Measurements from ENCODE around the gene CHI3L2. TPM values are rescaled to one million over a fixed set of nuclear protein-coding genes. Genes with fewer than 3 reads are reported as not detected.

CHI3L2 gene
- total and polyA plus RNA-seq, 8 donors: 0.33 to 222 (median 0.56) TPM

DNA sequence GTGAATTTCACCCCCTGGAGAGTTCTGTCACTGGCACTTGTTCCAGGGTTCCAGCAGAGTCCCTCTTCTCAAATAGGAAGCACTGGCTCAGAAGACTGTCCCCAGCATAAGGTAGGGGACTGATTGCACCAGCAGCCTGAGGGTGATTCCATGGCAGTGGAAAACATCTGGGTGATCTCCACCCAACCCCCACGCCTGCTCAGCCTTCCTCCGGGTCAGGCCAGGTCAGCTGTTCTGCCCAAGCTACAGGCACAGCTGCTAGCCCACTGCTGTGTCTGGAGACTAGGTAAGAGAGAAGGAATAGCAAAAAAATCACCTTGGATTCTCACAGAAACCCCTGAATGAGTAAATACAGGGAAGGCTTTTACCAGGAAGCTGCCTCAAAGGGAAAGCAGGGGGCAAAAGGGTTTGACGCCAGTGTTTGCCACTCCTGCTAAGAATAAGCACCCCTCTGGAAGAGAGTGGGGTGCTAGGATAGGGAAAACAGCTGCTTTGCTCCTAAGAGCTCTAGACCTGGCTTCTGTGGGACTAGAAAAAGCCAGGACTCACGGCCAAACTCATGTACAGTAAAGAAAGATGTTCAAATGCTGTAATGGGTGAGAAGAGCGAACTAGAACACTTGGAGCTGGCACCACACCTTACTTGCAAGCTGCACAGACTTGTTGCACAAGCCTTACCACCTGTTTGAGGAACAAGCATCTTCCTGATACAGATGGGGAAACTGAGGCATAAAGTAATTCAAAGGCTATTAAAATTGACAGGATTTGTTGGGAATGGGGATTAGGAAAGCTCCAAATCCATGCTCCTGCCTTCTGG lies 26.0 kb upstream of the CHI3L2 start:
- intact Hi-C loops (cut with DNase I): no loop called here
- Histone ChIP-seq H3K36me3 (peaks cover 0 to 24% of the 10 kb centered on the region in 2 donors), H3K27me3 (no peaks in the 10 kb centered on the region), H3K4me3 (peak overlapping the region in 1 of 2 donors; percentile 56), H3K4me1 (peaks cover 27 to 91% of the 10 kb centered on the region in 2 donors), H3K9me3 (no peaks in the 10 kb centered on the region), H3K27ac (peak overlapping the region; percentile 80 to 93)
- peak in 1 of 4 donors; percentile 61 for DNase-seq
- TF ChIP-seq, protein P1, sequence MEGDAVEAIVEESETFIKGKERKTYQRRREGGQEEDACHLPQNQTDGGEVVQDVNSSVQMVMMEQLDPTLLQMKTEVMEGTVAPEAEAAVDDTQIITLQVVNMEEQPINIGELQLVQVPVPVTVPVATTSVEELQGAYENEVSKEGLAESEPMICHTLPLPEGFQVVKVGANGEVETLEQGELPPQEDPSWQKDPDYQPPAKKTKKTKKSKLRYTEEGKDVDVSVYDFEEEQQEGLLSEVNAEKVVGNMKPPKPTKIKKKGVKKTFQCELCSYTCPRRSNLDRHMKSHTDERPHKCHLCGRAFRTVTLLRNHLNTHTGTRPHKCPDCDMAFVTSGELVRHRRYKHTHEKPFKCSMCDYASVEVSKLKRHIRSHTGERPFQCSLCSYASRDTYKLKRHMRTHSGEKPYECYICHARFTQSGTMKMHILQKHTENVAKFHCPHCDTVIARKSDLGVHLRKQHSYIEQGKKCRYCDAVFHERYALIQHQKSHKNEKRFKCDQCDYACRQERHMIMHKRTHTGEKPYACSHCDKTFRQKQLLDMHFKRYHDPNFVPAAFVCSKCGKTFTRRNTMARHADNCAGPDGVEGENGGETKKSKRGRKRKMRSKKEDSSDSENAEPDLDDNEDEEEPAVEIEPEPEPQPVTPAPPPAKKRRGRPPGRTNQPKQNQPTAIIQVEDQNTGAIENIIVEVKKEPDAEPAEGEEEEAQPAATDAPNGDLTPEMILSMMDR (IDR thresholded peaks at IDR 0.05): no peak
- no peak for ATAC-seq

DNA sequence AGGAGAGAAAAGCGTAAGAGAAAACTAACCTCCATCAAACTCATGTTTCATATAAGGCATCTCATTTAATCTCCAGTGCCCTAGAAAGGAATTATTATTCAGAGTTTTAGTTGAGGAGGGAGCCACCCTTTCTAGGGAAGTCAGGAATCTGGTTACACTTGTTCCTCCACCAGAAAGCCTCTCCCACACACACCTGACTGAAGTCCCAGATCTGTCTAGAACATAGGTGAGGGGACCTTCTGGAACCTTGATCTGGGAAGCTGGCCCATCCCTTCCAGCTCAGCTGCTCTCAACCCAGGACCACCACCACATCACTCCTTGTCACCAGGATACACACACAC lies 25.2 kb upstream of the CHI3L2 start:
- H3K9me3 ChIP-seq: no peaks in the 10 kb centered on the region
- H3K27ac ChIP-seq: peak overlapping the region in 1 of 2 donors; percentile 93
- DNase-seq (no peak), ATAC-seq (peak; percentile 13)
- H3K36me3 ChIP-seq: peaks cover 0 to 16% of the 10 kb centered on the region in 2 donors
- H3K27me3 ChIP-seq: no peaks in the 10 kb centered on the region
- peak overlapping the region in 1 of 2 donors; percentile 56 for H3K4me3 ChIP-seq
- intact Hi-C loops (cut with DNase I): no loop called here
- TF ChIP-seq, protein P1 (IDR thresholded peaks at IDR 0.05): no peak
- H3K4me1 ChIP-seq: peaks cover 27 to 89% of the 10 kb centered on the region in 2 donors

DNA sequence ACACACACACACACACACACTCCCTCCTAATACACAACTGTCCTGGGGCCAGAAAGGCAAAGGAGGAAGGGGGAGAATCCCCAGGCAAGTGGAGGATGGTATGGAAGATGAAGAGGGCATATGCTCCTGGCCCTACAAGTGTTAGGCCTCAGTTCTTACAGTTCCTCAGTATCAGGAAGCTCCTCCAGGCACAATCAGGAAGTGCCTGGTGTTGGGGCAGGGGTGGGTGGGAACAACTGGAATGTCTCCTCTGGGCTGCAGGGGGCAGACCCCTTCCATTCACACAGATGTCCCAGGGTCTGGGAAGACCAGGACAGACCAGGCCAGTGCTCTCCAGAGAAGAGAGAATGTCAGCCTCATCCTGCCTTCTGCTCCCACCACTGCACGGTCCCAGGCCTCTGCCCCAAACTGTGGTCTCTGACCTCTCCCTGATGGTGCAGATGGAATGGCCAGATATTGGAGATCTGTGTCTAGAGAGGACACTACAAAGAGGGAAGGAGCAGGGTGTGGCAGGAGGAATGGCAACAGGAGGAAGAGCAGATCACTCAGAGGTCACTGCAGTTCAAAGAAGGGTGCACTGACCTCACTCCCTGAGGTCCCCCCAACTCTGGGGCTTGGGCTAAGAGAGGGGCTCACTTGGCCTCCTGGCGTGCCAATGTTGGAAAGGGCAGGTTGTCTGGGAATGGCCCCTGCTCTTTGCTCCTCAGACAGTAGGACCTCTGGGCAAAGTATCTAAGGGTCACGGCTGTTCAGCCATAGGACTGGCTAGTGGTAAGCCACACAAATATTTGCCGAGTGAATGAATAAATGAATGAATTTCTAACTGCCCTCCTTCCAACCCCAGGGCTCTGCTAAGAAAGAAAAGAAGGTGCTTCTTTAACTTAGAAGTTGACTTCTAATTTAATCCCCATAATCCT lies 24.5 kb upstream of the CHI3L2 start:
- intact Hi-C loops (cut with DNase I): no loop called here
- H3K4me1 ChIP-seq: peaks cover 27 to 82% of the 10 kb centered on the region in 2 donors
- H3K4me3 ChIP-seq: peak overlapping the region; percentile 66 to 75
- DNase-seq (no peak), ATAC-seq (no peak)
- TF ChIP-seq, protein P1 (IDR thresholded peaks at IDR 0.05): no peak
- peaks cover 0 to 10% of the 10 kb centered on the region in 2 donors for H3K36me3 ChIP-seq
- peak overlapping the region; percentile 80 to 98 for H3K27ac ChIP-seq
- H3K27me3 ChIP-seq: no peaks in the 10 kb centered on the region
- no peaks in the 10 kb centered on the region for H3K9me3 ChIP-seq

DNA sequence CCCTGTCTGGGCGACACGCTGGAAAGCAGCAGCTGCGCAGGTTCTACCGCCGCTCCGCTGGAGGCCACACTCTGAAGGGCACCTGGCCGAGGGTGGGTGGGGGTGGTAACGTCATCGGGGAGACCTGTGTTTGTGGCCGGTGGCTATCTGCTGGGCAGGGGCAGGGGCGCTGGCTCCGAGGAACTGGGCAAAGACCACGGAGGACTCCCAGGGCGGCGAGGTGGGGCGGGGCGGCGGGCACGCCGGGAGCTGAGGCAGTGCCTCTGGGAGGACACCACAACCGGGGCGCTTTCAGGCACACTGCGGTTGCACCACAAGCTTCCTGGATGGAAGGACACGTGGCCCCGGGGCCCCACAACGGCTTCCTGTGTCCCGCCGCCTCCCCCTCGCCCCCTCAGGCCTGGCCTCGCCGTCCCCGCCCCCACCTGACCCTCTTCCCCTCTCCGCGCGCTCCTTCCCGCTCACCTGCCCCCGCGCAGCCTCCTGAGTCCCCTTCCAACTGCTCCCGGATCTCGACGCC lies 23.8 kb upstream of the CHI3L2 start:
- Histone ChIP-seq H3K27me3 (no peaks in the 10 kb centered on the region), H3K9me3 (no peaks in the 10 kb centered on the region), H3K36me3 (peaks cover 0 to 2% of the 10 kb centered on the region in 2 donors), H3K4me3 (peak overlapping the region; percentile 66 to 75), H3K27ac (peak overlapping the region; percentile 80 to 98), H3K4me1 (peaks cover 27 to 75% of the 10 kb centered on the region in 2 donors)
- ATAC-seq (peak; percentile 64), DNase-seq (peak in 3 of 4 donors; percentile 59 to 99 (median 91))
- intact Hi-C loops (cut with DNase I): no loop called here
- TF ChIP-seq, protein P1 (IDR thresholded peaks at IDR 0.05): no peak
